PC-9 (cell line): ENCODE measurements around the gene ABI3BP. TPM values are rescaled to one million over a fixed set of nuclear protein-coding genes. Genes with fewer than 3 reads are reported as not detected.

ENCODE experiments used
- BruUV-seq: library from RNA; stranded (reverse); fragments of 400-500 nt; replicated peaks from 2 replicates; lab custom pipeline; 2021; lab: Mats Ljungman, UMichigan
- CTCF ChIA-PET: fragments of 300-600 bp; sonication (Branson Sonifier 250); formaldehyde crosslinking; loops from one replicate; lab custom pipeline; 2022; ENCODE audit warnings: antibody characterized with exemption; lab: Charles Lee
- POLR2A ChIA-PET: fragments of 300-600 bp; sonication (Branson Sonifier 250); formaldehyde crosslinking; loops from one replicate; lab custom pipeline; 2022; ENCODE audit warnings: antibody characterized with exemption; ENCODE audit not compliant: unreplicated experiment; lab: Charles Lee
- DNase-seq, 2 experiments: peaks; one replicate each; pipeline versions ENCODE4 v3.0.0 to v3.0.0-alpha.2; 2015 to 2022; ENCODE audit warnings: mixed read lengths in 1 of 2
- H2AFZ ChIP-seq: fragments of 200-600 bp; sonication (generic); 2 replicates; pipeline ENCODE4 v1.8.1; 2017; ENCODE audit warnings: antibody characterized with exemption
- H3F3A ChIP-seq: fragments of 200-600 bp; sonication (generic); 2 replicates; pipeline ENCODE4 v1.8.1; 2017; ENCODE audit warnings: antibody characterized with exemption, mild to moderate bottlenecking, low read depth; ENCODE audit not compliant: insufficient read depth
- H3K27ac ChIP-seq: fragments of 200-600 bp; sonication (generic); 2 replicates; pipeline ENCODE4 v1.6.1; 2016; ENCODE audit warnings: mixed run types
- H3K27me3 ChIP-seq: fragments of 200-600 bp; sonication (generic); 2 replicates; pipeline ENCODE4 v1.6.1; 2016; ENCODE audit warnings: low read depth, mixed run types; ENCODE audit not compliant: insufficient read depth
- H3K36me3 ChIP-seq: fragments of 200-600 bp; sonication (generic); 2 replicates; pipeline ENCODE4 v1.6.1; 2016; ENCODE audit warnings: low read depth, mixed run types
- H3K4me1 ChIP-seq: fragments of 200-600 bp; sonication (generic); replicated peaks from 2 replicates; pipeline ENCODE4 v1.6.1; 2016; ENCODE audit warnings: mixed run types; ENCODE audit not compliant: insufficient read depth
- H3K4me2 ChIP-seq: fragments of 200-600 bp; sonication (generic); 2 replicates; pipeline ENCODE4 v1.6.1; 2017; ENCODE audit warnings: mixed run types
- H3K4me3 ChIP-seq: fragments of 200-600 bp; sonication (generic); 2 replicates; pipeline ENCODE4 v1.6.1; 2016; ENCODE audit warnings: mixed run types
- H3K79me2 ChIP-seq: fragments of 200-600 bp; sonication (generic); 2 replicates; pipeline ENCODE4 v1.6.1; 2017; ENCODE audit warnings: low read depth, mixed run types
- H3K9me2 ChIP-seq: fragments of 200-600 bp; sonication (generic); 2 replicates; pipeline ENCODE4 v1.8.1; 2017; ENCODE audit warnings: mild to moderate bottlenecking; ENCODE audit not compliant: insufficient read depth
- H3K9me3 ChIP-seq: fragments of 200-600 bp; sonication (generic); 2 replicates; pipeline ENCODE4 v1.8.1; 2016; ENCODE audit warnings: low read depth; ENCODE audit not compliant: insufficient read depth
- H4K20me1 ChIP-seq: fragments of 200-600 bp; sonication (generic); 2 replicates; pipeline ENCODE4 v1.8.1; 2017; ENCODE audit not compliant: insufficient read depth
- EZH2 ChIP-seq: fragments of 200-600 bp; sonication (generic); IDR thresholded peaks from 2 replicates; pipeline ENCODE4 v1.8.0; 2017; ENCODE audit warnings: antibody characterized with exemption, low read depth
- intact Hi-C: fragments of 100-400 bp; cut with micrococcal nuclease; formaldehyde crosslinking; loops from one replicate; pipeline ENCODE4 v1.10.0; 2022; ENCODE audit not compliant: unreplicated experiment
- total RNA-seq: library from RNA; stranded (reverse); gene quantifications from 2 replicates; pipeline ENCODE4 v1.2.3, GENCODE V29; 2021
- TF ChIP-seq, protein P1 (sequence below): fragments of 200-600 bp; sonication (generic); conservative IDR thresholded peaks from 2 replicates; pipeline ENCODE4 v1.6.1; 2017; ENCODE audit warnings: mixed run types, antibody characterized with exemption, mild to moderate bottlenecking, moderate library complexity

The ABI3BP gene
- total RNA-seq, 1 experiment from 2014 or later: 4.2 TPM

DNA sequence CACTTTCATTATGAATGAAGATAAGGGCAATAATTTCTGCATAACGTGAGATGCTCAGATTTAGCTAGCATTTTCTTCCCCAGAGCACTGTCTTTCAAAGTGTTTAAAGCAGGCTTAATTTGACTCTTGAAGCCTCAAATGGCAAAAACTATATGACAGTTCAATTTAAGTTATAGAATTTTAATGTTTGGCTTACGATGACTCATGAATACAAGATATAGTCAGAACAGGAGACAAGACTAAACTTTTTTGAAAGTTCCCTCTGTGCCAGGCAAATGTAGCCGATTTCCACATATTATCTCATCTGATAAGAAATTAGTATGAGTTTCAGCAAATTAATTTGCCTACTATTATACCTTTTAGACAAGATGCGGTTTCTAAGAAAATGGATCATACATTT is 19.6 kb downstream of the ABI3BP start:
- CTCF ChIA-PET: no interaction called here
- no TSS peak for BruUV-seq

DNA sequence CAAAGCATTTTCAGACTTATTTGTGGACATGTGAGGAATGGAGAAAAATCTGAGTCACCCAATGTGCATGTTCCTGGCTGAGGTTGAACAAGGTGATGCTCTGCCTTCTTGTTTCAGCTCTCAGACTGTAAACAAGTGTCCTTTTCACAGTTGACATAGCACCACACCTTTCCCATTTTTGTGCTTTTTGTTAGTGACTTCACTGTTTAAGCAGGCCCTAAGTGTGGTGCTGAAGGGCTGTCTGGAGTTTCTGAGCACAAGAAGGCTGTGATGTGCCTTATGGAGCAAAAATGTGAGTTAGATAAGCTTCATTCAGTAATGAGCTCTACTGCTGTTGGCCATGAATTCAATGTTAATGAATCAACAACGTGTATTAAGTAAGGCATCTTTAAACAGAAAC is 20.4 kb downstream of the ABI3BP start:
- no peaks in the 10 kb centered on the region for H3K4me1 ChIP-seq
- no peaks in the 10 kb centered on the region for H4K20me1 ChIP-seq
- H3K4me2 ChIP-seq: no peak overlapping the region
- intact Hi-C loops: no loop called here
- H3K79me2 ChIP-seq: no peaks in the 10 kb centered on the region
- H3K9me2 ChIP-seq: no peaks in the 10 kb centered on the region
- BruUV-seq: no TSS peak
- no peak for DNase-seq
- no peak overlapping the region for H2AFZ ChIP-seq
- no peaks in the 10 kb centered on the region for H3K27me3 ChIP-seq
- no peak overlapping the region for H3K27ac ChIP-seq
- ChIA-PET CTCF (no interaction called here), POLR2A (no interaction called here)
- no peak overlapping the region for H3K4me3 ChIP-seq
- no peak for TF ChIP-seq EZH2
- TF ChIP-seq, protein P1, sequence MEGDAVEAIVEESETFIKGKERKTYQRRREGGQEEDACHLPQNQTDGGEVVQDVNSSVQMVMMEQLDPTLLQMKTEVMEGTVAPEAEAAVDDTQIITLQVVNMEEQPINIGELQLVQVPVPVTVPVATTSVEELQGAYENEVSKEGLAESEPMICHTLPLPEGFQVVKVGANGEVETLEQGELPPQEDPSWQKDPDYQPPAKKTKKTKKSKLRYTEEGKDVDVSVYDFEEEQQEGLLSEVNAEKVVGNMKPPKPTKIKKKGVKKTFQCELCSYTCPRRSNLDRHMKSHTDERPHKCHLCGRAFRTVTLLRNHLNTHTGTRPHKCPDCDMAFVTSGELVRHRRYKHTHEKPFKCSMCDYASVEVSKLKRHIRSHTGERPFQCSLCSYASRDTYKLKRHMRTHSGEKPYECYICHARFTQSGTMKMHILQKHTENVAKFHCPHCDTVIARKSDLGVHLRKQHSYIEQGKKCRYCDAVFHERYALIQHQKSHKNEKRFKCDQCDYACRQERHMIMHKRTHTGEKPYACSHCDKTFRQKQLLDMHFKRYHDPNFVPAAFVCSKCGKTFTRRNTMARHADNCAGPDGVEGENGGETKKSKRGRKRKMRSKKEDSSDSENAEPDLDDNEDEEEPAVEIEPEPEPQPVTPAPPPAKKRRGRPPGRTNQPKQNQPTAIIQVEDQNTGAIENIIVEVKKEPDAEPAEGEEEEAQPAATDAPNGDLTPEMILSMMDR: no peak
- H3F3A ChIP-seq: no peaks in the 10 kb centered on the region
- no peaks in the 10 kb centered on the region for H3K36me3 ChIP-seq
- no peaks in the 10 kb centered on the region for H3K9me3 ChIP-seq

More for the DNA sequence above, 19.6 kb downstream of the ABI3BP start:
- no peaks in the 10 kb centered on the region for H3K4me1 ChIP-seq
- H3K79me2 ChIP-seq: no peaks in the 10 kb centered on the region
- no peaks in the 10 kb centered on the region for H3K36me3 ChIP-seq
- DNase-seq: no peak
- no peak overlapping the region for H3K27ac ChIP-seq
- H4K20me1 ChIP-seq: no peaks in the 10 kb centered on the region
- H2AFZ ChIP-seq: 0 out of 2 replicates have a peak overlapping the region, but pooled peaks have one; percentile 2
- no peaks in the 10 kb centered on the region for H3F3A ChIP-seq
- H3K4me2 ChIP-seq: no peak overlapping the region
- POLR2A ChIA-PET: no interaction called here
- no peak overlapping the region for H3K4me3 ChIP-seq
- H3K9me2 ChIP-seq: no peaks in the 10 kb centered on the region
- intact Hi-C loops: no loop called here
- H3K27me3 ChIP-seq: no peaks in the 10 kb centered on the region
- TF ChIP-seq, protein P1: no peak
- TF ChIP-seq EZH2: no peak
- no peaks in the 10 kb centered on the region for H3K9me3 ChIP-seq

DNA sequence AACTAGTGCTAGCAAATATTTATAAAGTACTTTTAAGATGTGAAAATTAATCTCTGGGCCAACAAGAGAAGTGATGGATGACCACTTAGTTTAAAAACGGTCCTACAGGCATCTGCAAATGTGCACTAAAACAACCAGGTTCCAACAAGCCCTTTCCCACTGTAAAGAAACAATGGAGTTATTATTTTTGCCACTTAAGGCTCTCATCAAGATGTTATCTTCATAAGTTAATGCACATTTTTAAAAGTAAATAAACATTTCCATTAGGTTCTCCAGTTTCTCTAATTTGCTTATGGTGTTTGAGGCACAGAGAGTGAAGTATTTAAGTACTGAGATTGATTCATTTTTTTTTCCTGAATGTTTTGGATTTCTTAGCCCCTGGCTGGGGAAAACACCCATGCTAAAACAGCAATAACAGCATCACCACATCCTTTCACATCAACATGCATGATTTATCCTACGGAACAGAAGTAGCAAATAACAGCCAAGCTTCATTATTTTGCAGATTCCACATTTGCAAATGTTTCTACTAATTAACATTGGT is 20.8 kb downstream of the ABI3BP start:
- Histone ChIP-seq H3K79me2 (no peaks in the 10 kb centered on the region), H4K20me1 (no peaks in the 10 kb centered on the region), H3K9me2 (no peaks in the 10 kb centered on the region), H3K4me3 (no peak overlapping the region), H3K27ac (no peak overlapping the region), H3F3A (no peaks in the 10 kb centered on the region), H3K4me1 (no peaks in the 10 kb centered on the region), H3K27me3 (no peaks in the 10 kb centered on the region), H2AFZ (no peak overlapping the region), H3K36me3 (no peaks in the 10 kb centered on the region), H3K4me2 (no peak overlapping the region), H3K9me3 (no peaks in the 10 kb centered on the region)
- BruUV-seq: no TSS peak
- DNase-seq: no peak
- intact Hi-C loops: no loop called here
- ChIA-PET POLR2A (no interaction called here), CTCF (no interaction called here)
- TF ChIP-seq EZH2: no peak
- TF ChIP-seq, protein P1: no peak
